GM12872 (cell line): ENCODE data around the gene THBS2.

Experiments
- CTCF ChIP-seq: IDR thresholded peaks from 3 replicates; pipeline ENCODE4 v1.5.1; 2011; ENCODE audit warnings: low read depth, mild to moderate bottlenecking, low read length, moderate library complexity; ENCODE audit not compliant: insufficient read depth

Gene THBS2

GRCh38 chr6:169169375-169169774, 84.3 kb downstream of the THBS2 start:
- TF ChIP-seq CTCF: no peak

- no peak for TF ChIP-seq CTCF
These were observed 84.9 kb downstream of the THBS2 start for GRCh38 chr6:169168706-169169105.

- no peak for TF ChIP-seq CTCF
These were observed 85.4 kb downstream of the THBS2 start for GRCh38 chr6:169168302-169168630.

GRCh38 chr6:169167581-169168301, 85.9 kb downstream of the THBS2 start:
- TF ChIP-seq CTCF: no peak

- TF ChIP-seq CTCF: no peak
These were observed 86.6 kb downstream of the THBS2 start for GRCh38 chr6:169166896-169167580.
